GM12872 (cell line): ENCODE data around the gene SETDB2.

Source experiments
- TF ChIP-seq, protein P1 (sequence below): IDR thresholded peaks from 3 replicates; pipeline ENCODE4 v1.5.1; 2011; ENCODE audit warnings: low read depth, mild to moderate bottlenecking, low read length, moderate library complexity; ENCODE audit not compliant: insufficient read depth

Gene SETDB2

GRCh38 chr13:49502954-49503353 is 58.9 kb downstream of the SETDB2 start:
- TF ChIP-seq, protein P1, sequence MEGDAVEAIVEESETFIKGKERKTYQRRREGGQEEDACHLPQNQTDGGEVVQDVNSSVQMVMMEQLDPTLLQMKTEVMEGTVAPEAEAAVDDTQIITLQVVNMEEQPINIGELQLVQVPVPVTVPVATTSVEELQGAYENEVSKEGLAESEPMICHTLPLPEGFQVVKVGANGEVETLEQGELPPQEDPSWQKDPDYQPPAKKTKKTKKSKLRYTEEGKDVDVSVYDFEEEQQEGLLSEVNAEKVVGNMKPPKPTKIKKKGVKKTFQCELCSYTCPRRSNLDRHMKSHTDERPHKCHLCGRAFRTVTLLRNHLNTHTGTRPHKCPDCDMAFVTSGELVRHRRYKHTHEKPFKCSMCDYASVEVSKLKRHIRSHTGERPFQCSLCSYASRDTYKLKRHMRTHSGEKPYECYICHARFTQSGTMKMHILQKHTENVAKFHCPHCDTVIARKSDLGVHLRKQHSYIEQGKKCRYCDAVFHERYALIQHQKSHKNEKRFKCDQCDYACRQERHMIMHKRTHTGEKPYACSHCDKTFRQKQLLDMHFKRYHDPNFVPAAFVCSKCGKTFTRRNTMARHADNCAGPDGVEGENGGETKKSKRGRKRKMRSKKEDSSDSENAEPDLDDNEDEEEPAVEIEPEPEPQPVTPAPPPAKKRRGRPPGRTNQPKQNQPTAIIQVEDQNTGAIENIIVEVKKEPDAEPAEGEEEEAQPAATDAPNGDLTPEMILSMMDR, result no peak

- TF ChIP-seq, protein P1, result no peak
These were observed 59.9 kb downstream of the SETDB2 start for GRCh38 chr13:49503951-49504350.

DNA sequence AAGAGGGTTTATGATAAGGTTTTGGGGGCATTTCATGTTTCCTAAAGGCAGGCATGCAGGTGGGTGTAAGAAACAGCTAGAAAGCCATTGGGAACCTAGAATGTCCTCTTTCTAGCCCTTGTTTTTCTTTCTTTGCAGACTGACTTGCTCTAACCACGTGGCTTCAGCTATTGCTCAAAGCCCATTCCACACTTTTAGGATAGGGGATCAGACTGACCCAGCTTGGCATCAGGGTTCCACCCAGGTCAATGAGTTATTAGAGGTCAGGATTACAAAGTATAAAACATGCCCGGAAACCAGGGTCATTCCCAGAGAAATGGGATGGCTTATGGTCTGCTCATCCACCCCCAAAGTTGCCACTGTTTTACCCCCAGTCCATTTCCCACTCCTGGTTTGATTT is 68.5 kb downstream of the SETDB2 start:
- TF ChIP-seq, protein P1, result no peak

- TF ChIP-seq, protein P1, result no peak
These were observed 72.4 kb downstream of the SETDB2 start for GRCh38 chr13:49516467-49516866.

DNA sequence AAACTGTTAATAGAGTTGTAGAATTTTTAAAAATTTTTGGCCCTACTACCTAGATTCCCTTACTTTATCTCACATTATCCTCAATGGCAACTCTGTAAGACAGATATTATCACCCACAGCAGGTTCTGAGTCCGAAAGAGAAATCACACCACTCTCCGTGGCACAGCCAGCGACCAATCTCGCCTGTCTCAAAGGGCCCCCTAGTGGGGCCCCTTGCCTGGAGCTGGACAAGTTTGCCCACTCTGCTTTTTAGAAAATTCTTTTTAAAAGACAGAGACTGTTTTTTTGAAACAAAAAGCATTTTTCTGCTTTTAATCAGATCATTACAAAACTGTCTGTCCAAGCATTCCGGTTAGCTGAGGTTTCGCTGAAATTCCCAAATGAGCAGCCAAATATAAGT is 73.4 kb downstream of the SETDB2 start:
- TF ChIP-seq, protein P1, result 0 out of 3 replicates have a peak, but pooled peaks have one; percentile 28

DNA sequence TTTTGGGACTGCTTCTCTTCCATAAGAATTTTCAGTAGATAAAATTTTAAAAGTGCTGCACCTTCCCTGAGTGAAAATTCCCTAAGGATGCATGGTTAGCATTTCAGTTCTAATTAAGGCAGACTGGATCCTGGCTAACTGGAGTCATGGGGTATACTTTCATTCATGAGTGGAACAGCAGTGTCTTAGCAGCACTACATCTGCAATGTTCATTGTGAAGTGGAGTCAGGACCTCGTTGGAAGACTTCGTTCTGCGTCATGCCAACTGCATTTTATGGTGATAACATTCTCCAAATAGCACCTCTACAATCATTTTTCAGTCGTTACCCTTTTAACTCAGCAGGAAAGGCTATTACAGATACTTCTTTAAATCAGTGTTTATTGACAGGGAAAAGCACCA is 77.2 kb downstream of the SETDB2 start:
- TF ChIP-seq, protein P1, result no peak

DNA sequence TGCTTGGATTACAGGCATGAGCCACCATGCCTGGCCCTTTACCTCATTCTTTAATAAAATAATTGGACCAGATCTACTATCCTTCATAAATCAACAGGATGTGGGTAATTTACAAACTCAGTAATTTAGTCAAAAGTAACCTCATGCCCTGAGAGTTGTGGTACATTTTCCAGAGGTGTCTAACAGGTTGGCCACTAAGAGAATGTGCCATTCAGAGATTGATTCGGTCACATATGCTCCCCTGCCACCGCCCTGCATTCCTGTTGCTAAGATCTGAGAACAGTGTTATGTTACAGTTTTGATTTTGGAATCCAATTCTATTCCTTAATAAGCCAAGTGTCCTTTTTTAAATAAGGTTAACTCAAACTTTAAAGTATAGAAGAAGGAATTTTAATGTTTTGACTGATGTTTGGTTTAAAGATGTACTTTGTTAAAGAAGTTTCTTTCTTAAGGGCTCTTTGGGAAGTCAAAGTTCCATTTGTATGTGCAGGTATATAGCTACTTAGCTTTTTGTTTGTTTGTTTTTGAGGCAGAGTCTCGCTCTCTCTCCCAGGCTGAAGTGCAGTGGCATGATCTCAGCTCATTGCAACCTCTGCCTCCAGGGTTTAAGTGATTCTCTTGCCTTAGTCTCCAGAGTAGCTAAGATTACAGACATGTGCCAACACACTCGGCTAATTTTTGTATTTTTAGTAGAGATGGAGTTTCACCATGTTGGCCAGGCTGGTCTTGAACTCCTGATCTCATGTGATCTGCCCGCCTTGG is 80.8 kb downstream of the SETDB2 start:
- TF ChIP-seq, protein P1, result no peak
